A172 (cell line): ENCODE results near the gene TEX51. TPM values are rescaled to one million over a fixed set of nuclear protein-coding genes. Genes with fewer than 3 reads are reported as not detected.

ENCODE experiments used
- DNase-seq: peaks from one replicate; pipeline ENCODE4 v3.0.0-alpha.2; 2015; ENCODE audit warnings: low spot score
- total RNA-seq: library from RNA; depleted of rRNA; stranded (reverse); fragments of >200 nt; shearing (Covaris generic); gene quantifications from 2 replicates; pipeline ENCODE4 v1.2.3, GENCODE V29; 2014

The TEX51 gene
- total RNA-seq, 1 experiment from 2014 or later = not detected

DNA sequence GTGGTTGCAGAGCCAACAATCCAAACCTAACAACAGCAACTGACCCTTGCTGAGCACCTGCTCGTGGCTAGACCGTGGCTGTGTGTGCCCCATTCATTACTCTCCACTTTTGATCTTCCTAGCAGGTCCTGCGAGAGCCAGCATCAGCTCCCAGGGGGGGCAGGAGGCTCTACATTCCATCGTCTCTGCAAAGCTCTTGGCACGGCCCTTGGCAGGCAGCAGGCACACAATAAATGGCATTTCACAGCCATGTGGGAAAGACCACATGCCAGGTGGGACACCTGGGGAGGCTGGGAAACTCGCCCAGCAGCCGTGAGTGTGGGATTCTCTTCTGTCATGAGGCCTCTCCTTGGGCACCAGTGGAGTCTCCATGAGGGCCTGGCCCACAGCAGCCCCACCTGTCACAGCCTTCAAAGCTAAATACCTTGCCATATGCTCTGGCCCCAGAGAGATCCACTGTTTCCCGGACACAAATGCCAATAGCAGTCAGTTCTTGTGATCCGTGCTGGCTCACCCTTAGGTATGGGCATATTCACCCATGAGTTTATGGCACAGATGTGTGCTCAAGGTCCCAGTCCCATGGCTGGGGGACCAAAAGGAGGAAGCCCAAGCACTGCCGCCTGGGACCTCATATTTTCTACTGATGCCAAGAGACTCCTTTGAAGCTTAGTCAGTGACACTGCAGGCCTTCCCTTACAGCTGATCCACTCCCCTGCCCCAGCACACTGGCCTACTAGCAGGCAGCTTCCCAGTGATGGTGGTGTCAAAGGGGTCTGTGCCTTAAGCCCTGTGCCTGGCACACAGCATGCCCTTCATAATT lies 6.8 kb upstream of the TEX51 start:
- DNase-seq = no peak

DNA sequence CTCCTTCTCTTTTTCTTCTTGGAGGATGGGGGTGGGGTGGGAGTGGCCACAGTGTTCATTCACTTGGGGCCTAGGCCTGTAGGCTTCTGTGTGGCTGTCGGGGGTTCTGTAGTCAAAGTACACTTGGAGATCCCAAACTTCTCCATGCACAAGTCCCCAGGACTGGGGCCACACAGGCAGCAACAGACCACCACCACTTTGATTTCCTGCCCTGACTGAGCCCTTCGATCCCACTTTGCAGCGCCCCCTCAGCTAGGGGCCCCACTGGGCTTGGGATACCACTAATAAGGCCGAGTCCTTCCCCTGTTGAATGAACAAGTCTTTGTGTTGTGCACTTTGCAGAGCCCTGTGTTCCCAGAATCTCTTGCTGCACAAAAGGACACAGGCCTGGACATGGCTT lies 5.5 kb upstream of the TEX51 start:
- no peak for DNase-seq

DNA sequence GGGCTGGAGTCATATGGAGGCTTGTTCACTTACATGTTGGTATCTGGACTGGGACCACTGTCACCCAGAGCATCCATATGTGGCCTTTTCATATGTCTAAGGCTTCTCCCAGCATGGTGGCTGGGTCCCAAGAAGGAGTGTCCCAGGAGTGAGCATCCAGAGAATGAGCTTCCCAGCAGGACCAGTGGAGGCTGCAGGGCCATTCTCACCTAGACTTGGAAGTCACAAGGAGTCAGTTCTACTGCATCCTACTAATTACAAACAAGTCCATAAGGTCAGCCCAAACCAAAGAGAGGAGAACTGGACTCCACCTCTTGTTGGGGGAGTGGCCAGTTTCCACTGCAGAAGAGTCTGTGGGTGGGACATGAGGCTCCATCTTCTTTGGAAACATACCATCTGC lies 5.1 kb upstream of the TEX51 start:
- DNase-seq = no peak

DNA sequence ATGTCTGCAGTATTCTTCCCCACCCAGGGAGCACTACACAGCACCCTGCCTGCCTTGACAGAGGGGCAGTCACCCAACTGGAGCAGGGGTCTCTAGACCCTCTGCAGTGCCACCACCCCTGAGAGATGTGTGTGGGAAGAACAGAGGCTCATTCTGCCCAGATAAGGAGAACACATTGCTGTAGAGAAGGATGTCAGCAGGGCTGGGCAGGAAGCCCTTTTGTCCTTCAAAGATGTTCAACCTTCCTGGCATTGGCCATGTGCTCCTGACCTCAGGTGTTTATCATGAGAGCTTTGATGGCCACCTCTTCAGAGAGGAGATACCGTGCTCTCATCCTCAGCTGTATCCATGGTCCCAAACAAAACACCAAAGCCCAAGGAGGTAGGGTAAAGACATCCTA lies 4.6 kb upstream of the TEX51 start:
- DNase-seq = no peak

DNA sequence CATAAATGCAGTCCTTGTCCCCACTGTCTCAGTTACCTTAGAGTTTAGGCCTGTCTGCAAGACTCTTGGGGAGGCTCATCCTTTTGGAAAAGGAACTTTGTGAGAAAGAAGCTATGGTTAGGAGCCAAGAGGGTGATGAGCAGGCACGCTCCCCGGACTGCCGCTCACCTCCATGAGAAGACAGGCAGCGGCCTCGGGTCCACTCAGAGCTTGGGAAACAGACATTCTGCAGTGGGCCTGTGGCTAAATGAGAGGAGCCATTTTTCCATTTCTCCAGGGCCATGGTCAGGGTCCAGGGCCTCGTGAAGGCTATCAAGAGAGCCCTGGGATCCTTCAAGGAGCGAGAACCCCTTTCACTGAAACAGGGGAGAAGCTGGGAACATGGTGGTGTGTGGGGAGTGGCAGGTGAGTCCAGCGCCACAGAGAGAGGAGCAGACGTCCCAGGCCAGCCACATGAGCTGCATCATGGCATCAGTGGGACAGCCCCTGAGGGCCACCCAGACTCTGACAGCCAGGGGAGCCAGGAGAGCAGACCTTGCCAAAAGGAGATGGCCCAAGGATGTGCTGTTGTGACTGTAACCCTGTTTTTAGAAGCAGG lies 4.0 kb upstream of the TEX51 start:
- DNase-seq = no peak

DNA sequence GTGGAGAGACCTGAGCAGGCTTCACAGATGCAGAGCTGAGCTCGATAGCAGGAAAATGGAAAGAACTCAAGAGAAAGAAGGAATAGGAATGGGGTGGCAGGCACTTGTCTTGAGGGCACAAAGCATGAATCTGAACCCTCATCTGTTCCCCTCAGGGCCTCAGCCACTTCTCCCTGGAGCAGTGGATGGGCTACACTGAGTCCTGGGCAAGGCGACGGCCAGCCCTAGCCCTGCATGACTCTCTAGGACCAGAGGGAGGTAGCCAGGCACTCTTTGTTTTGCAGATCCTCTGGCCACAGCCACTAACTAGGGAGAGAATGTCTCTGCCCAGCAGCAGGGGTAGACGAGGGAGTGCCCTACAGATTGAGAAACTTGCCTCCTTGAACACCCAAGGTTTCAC lies 3.4 kb upstream of the TEX51 start:
- no peak for DNase-seq

DNA sequence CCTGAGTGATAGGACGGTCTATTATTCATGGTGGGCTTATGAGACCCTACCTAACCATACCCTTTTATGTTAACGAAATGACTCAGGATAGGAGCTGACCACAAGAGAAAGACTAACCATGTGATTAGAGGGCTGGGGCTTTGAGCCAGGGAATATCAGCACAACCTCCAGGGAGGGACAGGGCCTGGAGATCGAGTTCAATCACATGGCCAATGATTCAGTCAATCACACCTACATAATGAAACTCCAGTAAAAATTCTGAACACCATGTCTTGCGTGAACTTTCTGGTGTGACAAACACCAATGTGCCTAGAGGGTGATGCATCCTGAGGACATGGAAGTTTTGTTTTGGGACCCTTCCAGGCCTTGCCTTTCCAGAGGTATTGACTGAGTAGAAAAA lies 2.2 kb upstream of the TEX51 start:
- no peak for DNase-seq

DNA sequence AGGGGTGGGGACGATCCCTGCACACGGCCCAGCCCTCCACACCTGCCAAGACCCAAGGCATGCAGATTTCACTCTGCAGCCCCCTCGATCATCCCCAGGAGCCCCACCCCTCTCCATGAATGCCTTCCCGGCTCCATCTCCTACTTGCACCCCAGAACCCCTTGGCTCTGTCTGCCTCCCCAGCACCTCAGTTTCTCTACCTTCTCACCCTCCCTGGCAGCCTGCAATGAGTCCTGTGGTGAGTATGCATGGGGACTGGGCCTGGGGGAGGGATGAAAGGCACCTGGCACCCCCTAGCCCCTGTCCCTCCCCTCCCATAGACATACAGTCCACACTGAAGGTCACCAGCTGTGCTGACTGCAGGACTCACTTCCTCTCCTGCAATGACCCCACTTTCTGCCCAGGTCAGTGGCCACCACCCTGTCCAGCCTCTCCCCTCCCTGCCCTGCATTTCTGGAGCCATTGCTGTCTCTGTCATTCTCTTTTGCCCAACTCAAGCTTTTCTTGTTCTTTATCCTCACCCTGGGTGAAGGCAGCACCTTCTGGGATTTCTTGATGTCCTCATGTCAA lies 1.0 kb downstream of the TEX51 start:
- no peak for DNase-seq

DNA sequence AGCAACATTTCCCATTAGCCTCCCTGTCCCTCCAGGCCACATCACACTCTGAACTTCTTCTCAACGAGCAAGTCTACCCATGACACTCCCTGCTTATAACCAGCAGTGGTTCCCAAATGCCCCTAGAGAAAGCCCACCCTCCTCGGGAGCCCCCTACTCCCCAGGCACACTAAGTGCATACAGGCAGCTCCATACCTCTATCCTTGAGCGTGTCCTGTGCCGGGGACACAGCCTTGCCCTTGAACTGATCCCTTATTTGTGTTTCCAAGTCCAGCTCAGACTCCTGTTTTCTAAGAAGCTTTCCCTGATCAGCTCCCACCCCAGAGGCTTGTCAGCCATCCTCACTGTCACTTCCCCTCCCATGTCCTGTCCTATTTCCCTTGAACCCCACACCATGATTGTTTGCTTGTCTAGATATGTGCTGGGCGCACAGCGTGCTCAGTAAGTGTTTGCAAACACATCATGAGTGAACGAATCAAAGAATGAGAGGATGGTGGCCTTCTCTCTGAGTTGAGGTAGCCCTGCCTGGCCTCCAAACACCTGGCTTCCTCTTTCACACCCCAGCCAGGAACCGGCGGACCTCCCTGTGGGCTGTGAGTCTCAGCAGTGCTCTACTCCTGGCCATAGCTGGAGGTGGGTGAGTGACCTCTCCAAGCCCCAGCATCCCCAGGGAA lies 2.1 kb downstream of the TEX51 start:
- no peak for DNase-seq

DNA sequence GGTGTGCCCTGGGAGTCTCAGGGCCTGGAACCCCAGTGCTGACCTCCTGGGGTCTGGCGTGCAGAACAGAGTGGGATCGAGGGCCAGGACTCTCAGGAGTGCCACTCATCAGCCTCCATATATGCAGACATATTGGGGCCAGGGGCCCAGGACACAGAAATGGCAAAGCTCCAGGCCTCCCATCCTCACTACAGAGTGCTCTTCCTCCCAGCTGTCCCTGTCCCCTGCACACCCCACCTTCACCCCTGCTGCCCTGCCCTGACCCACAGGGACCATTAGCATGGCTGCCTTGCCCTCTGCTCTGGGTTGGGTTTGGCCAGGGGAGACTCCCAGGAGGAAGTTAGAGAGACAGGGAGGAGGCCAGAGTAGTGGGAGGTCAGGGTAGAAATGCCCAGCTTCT lies 2.8 kb downstream of the TEX51 start:
- DNase-seq = no peak

DNA sequence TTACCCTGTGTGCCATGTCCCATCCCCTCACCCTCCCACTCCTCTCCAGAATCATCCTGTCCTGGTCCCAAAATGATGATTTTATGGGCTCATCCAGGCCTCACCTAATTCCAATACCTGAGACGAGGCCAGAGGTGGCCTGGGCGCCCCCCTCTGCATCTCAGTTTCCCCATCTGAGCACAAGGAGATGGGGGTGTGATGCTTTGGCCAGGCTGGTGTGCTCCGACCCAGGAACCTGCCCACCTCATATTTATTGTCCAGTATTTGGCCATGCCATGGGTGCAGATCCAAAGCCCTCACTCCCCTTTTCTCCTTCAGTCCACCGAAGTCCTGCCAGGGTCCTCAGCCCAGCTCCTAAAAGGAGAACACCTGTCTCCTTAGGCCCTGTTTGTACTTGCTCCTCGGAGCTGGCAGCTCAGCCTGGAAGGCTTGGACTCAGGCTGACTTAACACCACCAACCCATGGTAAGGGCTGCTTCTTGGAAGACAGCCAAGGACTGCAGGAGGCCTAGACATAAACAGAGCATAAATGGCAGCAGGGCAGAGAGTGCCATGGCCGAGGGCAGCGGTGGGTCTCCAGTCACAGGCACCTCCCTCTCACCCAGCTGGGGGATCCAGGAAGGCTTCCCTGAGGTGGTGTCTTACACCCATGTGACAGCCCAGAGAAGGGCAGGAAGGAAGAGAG lies 3.6 kb downstream of the TEX51 start:
- no peak for DNase-seq

DNA sequence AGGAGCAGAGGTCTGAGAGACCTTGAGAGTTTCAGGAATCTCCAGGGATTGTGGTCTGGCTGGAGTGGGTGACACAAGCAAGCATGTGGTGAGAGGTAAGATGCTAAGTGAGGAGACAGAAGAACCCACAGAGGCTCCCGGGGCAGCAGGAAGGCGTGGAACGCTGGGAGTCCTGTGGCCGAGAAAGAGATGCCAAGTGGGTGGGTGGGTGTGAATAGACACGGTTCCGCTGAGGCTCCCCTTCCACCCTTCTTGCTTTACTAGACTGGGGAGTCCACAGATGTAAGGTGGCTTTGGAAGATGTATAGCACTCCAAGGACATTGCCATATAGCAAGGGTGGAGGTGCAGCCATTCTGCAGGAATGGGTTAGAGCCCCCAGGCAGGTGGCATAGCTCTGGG lies 4.2 kb downstream of the TEX51 start:
- DNase-seq = no peak

DNA sequence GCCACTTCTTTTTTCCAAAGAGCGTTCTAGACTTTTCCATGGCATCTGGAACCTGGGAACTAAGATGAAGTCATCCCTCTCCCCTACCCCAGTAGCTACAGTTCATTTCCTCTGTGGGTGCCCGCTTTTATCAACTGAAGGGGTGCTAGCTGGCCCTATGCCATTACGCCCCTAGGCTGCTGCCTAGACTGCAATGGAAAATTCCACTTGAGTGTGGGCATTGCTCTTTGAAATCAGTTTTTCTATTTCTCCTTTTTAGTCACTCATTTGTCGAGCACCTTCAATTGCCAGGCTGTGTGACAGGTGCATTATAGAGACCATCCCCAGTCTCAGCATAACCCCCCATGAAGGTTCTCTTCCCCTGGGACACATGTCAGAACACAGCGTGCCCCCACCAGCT lies 7.3 kb downstream of the TEX51 start:
- DNase-seq = no peak

DNA sequence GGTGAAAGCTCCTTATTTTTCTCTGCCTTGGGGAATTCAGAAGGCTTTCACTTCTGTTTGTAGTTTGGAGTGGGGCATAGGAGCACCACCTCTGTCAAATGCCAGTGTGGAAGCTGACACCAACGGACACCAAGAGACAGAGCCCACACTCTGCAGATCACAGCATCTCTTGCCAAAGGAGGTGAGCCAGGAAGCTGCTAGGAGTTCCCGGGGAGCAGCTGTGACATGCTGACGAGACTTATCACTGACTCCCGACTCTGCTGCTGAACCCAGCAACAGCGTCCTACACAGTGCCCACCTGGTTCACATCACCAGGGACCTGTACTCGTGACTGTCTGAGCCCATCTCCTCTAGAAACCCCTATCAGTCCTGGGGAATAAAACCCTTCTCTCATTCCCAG lies 8.1 kb downstream of the TEX51 start:
- DNase-seq = no peak

DNA sequence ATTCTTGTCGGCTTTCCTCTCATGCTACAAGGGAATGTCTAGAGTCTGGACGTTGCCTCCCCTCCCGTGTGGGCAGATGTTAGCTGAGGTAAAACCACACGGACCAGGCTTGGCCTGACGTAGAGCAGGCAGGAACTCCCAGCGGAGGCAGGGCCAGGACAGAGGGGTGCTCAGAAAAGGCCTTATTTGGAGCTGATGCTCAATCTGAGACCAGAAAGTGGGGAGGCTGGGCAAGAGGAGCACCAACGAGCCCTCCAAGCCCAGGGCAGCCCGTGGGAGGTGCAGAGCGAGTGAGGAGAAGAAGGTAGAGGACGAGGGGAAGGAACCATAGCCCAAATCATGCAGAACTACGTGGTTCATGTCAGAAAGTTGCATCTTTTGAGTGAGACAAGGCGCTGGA lies 9.0 kb downstream of the TEX51 start:
- no peak for DNase-seq

DNA sequence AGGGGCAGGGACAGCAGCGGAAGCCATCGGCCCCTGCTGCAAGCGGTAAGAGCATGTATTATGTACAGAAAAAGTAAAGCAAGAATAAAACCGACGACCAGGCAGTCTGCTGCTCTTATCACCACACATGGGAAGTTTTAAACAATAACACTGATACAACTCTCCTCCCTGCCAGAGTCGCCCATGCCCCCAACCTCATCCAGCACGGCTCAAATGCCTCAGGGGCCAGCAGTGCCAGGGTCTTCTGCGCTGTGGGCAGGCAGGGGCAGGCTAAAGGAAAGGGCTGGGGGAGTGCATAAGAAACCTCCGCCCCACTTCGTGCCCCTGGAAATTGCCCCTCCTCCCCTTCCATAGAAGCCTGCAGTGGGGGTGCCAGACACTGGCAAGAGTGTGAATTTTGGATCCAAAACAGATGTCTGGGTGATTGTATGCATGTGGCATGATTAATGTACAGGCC lies 10.1 kb downstream of the TEX51 start:
- DNase-seq = no peak

DNA sequence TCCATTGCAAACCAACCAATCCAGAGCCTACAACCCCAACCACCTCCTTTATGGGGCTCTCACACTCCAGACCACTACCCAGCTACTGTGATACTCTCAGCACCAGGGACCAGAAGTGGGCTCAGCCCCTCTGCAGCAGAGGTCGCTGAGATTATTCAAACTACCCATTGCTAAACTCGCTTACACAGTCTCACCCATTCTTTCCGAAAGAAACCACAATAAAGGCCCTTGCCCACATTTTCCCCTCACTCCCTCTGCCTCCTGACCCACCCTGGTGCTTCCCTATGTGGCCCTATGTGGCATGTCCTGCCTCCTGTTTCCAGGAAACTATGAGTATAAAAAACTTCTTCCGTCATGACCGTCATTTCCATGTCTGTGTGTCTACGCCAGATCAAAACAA lies 10.7 kb downstream of the TEX51 start:
- no peak for DNase-seq

DNA sequence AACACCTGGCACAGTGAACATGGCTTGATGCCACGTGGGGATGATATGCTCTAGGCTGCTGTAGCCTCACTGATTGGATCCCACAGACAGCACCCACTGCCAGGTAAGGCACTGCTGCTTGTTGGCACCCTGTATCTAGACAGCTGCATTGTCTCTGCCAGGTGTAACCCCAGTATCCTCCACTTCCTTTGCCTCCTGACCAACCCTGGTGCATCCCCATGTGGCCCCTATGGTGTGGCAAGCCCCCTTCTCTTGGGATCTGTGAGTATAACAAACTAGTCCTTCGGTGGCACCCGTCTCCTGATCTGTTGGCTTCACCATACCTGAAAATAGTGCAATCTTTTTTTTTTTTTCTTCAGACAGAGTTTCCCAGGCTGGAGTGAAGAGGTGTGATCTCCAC lies 11.1 kb downstream of the TEX51 start:
- DNase-seq = no peak

DNA sequence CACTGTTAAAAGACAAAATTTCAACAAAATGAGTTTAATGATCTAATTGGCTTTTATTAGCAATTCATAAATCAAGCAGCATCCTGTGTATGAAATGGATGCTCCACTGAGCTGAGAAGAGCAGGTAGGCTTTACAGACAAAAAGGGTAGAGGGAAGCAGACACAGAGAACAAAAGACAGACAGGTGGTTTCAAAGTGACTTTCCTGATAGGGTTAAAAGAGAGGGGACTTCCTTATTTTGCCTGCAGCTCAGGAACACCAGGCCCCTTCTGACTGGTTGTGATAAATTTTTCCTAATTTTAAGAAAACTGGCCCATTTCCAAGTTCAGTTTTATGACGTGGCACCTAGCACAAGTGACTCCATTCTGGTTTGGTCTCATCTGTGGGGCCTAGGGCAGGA lies 11.9 kb downstream of the TEX51 start:
- DNase-seq = no peak

DNA sequence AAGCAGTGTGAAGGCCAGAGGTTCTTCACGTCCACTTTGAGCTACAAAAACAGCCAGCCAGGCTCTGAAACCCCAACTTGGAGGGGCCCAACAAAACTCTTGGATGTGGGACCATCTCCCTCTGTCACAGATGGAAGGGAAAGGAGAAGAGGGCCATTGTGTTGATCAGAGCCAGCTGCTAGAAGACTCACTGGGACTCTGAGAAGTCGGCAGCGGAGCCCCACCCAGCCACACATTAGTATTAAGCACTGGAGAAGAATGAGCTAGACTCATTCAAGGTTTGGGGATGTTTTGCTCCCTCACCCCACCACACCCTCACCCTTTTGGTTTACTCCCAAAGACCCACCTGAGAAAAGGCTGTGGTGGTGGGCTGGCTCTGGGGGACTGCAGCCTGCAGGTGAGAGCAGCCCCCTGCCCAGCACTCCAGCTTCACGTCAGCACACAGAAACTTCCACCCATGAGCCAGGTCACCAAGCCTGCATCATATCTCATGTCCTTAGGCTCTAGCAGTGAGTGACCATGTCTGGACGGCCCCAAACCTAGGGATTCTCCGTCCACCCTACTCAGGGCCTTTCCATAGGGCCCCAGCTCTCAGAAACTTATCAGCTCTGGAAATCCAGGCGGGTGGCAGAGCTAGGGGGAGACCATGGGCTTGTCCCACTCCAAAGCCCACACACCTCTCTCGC lies 12.6 kb downstream of the TEX51 start:
- no peak for DNase-seq

DNA sequence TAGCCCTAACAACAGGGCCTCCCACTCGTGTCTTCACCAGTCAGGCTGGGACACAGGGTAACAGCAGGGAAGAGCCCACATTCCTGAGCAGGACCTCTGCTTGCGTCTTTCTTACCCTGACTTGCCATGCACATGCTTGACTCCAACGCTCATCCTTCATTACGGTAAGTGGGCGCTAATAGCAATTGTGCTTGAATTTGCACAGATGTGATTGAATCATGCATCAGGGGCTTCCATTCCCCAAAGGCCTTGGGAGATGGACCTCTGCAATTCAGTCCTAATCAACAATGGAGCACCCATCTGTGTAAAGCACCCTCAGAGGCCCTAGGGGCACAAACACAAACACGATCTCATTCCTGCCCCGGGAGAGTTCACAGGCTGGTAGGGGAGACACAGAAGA lies 13.5 kb downstream of the TEX51 start:
- DNase-seq = no peak

DNA sequence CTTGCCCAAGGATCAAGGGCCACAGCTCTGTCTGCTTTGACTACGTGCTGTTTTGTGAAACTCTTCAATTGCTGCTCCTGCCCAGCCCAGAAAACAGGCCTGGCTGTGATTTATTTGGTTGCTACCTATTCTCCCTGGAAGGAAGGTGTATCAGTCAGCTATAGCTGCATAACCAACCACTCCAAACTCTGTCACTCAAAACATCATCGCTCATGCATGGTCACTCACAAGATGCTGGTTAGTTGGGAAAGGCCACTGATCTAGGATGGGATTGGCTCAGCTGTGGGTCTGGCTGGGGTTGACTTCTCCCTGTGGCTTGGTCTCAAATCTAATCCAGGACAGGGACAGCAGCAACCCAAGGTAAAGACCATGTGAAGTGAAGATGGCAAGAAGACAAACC lies 14.6 kb downstream of the TEX51 start:
- no peak for DNase-seq
